Nephron (organoid): ENCODE data around the gene GAB1.

Experiments
- H3K27ac Mint-ChIP-seq, 3 experiments: 2 replicates each; pipeline ENCODE4 v1.8.0; 2020; ENCODE audit warnings: mixed read lengths in 3 of 3, mild to moderate bottlenecking in 2 of 3, moderate library complexity in 1 of 3
- H3K27me3 Mint-ChIP-seq: 2 replicates; pipeline ENCODE4 v1.8.0; 2021; ENCODE audit warnings: low read depth, mild to moderate bottlenecking, moderate library complexity, mixed read lengths
- H3K36me3 Mint-ChIP-seq: 2 replicates; pipeline ENCODE4 v1.8.0; 2020; ENCODE audit warnings: low read depth, mixed read lengths
- H3K4me1 Mint-ChIP-seq: 2 replicates; pipeline ENCODE4 v1.8.0; 2020; ENCODE audit warnings: mixed read lengths
- H3K4me3 Mint-ChIP-seq, 3 experiments: 2 replicates each; pipeline ENCODE4 v1.8.0; 2020; ENCODE audit warnings: mild to moderate bottlenecking in 3 of 3, mixed read lengths in 3 of 3, moderate library complexity in 2 of 3
- H3K9me3 Mint-ChIP-seq: 2 replicates; pipeline ENCODE4 v1.8.0; 2020; ENCODE audit warnings: mixed read lengths
- CTCF ChIP-seq, 3 experiments: fragments of 200-600 bp; sonication (generic); IDR thresholded peaks; one replicate each; pipeline ENCODE4 v1.5.0; 2021; ENCODE audit warnings: antibody characterized with exemption in 3 of 3; ENCODE audit not compliant: unreplicated experiment in 3 of 3

The GAB1 gene

GRCh38 chr4:143326735-143327134 is 9.9 kb upstream of the GAB1 start:
- no peak for TF ChIP-seq CTCF (IDR thresholded peaks at IDR 0.05; ENCODE audit: unreplicated experiment in 3 of 3)
- Mint-ChIP-seq H3K27ac (no peak overlapping the region), H3K36me3 (no peaks in the 10 kb centered on the region), H3K27me3 (no peaks in the 10 kb centered on the region), H3K9me3 (no peaks in the 10 kb centered on the region), H3K4me1 (no peaks in the 10 kb centered on the region), H3K4me3 (no peak overlapping the region)

GRCh38 chr4:143329985-143330384 is 6.7 kb upstream of the GAB1 start:
- no peak overlapping the region for H3K4me3 Mint-ChIP-seq
- H3K27me3 Mint-ChIP-seq = peaks cover 5% of the 10 kb centered on the region
- no peaks in the 10 kb centered on the region for H3K36me3 Mint-ChIP-seq
- H3K9me3 Mint-ChIP-seq = no peaks in the 10 kb centered on the region
- H3K27ac Mint-ChIP-seq = no peak overlapping the region
- no peak for TF ChIP-seq CTCF (IDR thresholded peaks at IDR 0.05; ENCODE audit: unreplicated experiment in 3 of 3)
- H3K4me1 Mint-ChIP-seq = no peaks in the 10 kb centered on the region

GRCh38 chr4:143335979-143336780 is 496 bp upstream of the GAB1 start:
- Mint-ChIP-seq H3K27ac (peak overlapping the region; percentile 91 to 98 (median 94)), H3K4me1 (peaks cover 24% of the 10 kb centered on the region), H3K4me3 (peak overlapping the region; percentile 97 to 100 (median 100)), H3K36me3 (no peaks in the 10 kb centered on the region), H3K9me3 (no peaks in the 10 kb centered on the region), H3K27me3 (peaks cover 9% of the 10 kb centered on the region)
- no peak for TF ChIP-seq CTCF (IDR thresholded peaks at IDR 0.05; ENCODE audit: unreplicated experiment in 3 of 3)

DNA sequence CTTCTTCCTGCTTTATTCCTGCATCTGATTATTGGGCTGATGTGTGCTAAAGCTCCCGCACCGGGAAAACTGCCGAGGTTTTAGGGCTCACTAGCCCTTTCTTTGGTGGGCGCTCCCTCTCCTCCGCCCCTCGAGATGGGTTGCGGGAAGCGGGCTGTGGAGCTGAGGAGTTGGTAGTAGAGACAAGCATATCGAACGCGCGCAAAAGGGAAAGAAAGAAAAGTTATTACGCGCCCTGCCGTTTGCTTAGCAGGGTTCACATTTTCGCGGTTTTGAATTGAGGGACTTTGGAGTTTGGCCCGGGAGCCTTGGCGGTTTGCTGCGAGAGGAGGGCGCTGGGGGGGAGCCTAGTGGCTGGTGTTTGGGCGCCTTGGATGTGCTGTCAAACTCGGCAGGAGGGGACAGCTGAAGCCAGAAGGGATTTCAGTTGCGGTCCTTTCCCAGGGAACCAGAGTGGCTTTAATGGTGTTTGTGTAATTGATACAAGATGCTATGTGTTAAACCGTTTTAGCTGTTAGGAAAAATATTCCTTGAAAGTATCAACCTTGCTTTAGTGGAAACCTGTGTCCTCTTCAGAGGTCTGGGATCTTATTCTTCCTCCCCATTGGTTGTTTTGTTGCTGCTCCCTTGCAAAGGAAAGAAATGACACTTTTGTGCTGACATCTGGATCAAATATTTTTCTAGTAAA is 1.1 kb downstream of the GAB1 start:
- H3K9me3 Mint-ChIP-seq = no peaks in the 10 kb centered on the region
- no peak for TF ChIP-seq CTCF (IDR thresholded peaks at IDR 0.05; ENCODE audit: unreplicated experiment in 3 of 3)
- H3K27me3 Mint-ChIP-seq = peaks cover 4% of the 10 kb centered on the region
- no peaks in the 10 kb centered on the region for H3K36me3 Mint-ChIP-seq
- peak overlapping the region; percentile 91 to 95 (median 94) for H3K27ac Mint-ChIP-seq
- H3K4me1 Mint-ChIP-seq = peaks cover 32% of the 10 kb centered on the region
- peak overlapping the region; percentile 97 to 100 (median 100) for H3K4me3 Mint-ChIP-seq

- peak overlapping the region; percentile 91 to 95 (median 94) for H3K27ac Mint-ChIP-seq
- H3K9me3 Mint-ChIP-seq = no peaks in the 10 kb centered on the region
- peaks cover 4% of the 10 kb centered on the region for H3K27me3 Mint-ChIP-seq
- H3K36me3 Mint-ChIP-seq = no peaks in the 10 kb centered on the region
- TF ChIP-seq CTCF (IDR thresholded peaks at IDR 0.05; ENCODE audit: unreplicated experiment in 3 of 3) = no peak
- peaks cover 37% of the 10 kb centered on the region for H3K4me1 Mint-ChIP-seq
- peak overlapping the region; percentile 97 to 100 (median 100) for H3K4me3 Mint-ChIP-seq
These were observed 1.6 kb downstream of the GAB1 start for GRCh38 chr4:143338313-143338712.
